Erythroblast (primary cell): Measurements from ENCODE around the gene KCNIP4.

Source experiments
- GATA1 ChIP-seq: IDR thresholded peaks from 2 replicates; pipeline ENCODE4 v1.6.1; 2011; ENCODE audit warnings: low read depth, mild to moderate bottlenecking, control low read depth, low read length, moderate library complexity
- POLR2A ChIP-seq: IDR thresholded peaks from 2 replicates; pipeline ENCODE4 v1.6.1; 2011; ENCODE audit warnings: mild to moderate bottlenecking, low read length

DNA sequence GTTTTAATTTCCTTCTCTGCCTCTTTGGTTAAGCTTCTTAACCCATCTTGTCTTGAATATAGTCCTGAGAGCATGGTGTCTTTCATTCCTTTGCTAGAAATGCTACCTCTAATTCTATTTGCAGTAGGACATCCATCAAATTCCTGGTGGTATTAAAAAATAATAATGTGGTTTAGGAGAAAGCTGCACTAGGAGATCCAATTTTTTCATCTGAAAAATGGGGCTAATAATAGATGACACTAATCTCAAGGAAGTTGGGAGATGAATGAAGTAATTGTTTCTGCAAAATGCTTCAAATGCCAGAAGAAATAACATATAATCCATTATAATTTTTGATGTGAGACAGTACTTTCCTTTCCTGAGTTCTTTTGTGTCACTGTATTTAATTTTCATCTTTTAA, 1053.4 kb downstream of the KCNIP4 start:
- TF ChIP-seq POLR2A (no peak), GATA1 (no peak)
